CD1c-positive myeloid dendritic cell (primary cell): ENCODE data around the gene WFIKKN1.

Source experiments
- DNase-seq: peaks from one replicate; pipeline ENCODE4 v3.0.0-alpha.2; 2016; ENCODE audit errors: extremely low spot score

The WFIKKN1 gene

GRCh38 chr16:637081-638018 is 6.6 kb downstream of the WFIKKN1 start:
- peak; percentile 92 for DNase-seq

GRCh38 chr16:638034-638543 is 7.3 kb downstream of the WFIKKN1 start:
- DNase-seq: no peak

GRCh38 chr16:638836-639235 is 8.1 kb downstream of the WFIKKN1 start:
- DNase-seq: no peak

GRCh38 chr16:640614-641013 is 9.8 kb downstream of the WFIKKN1 start:
- no peak for DNase-seq

GRCh38 chr16:641326-642188 is 10.8 kb downstream of the WFIKKN1 start, which contains the start of gene MCRIP2:
MCRIP2 (plus strand) TSS chr16:641828; CDS start chr16:641992, 164 bp downstream.
- peak; percentile 90 for DNase-seq

- peak; percentile 83 for DNase-seq
Observed at GRCh38 chr16:642189-643049, 11.6 kb downstream of the WFIKKN1 start.

GRCh38 chr16:643050-643368 is 12.2 kb downstream of the WFIKKN1 start:
- no peak for DNase-seq

GRCh38 chr16:644556-644955 is 13.8 kb downstream of the WFIKKN1 start:
- no peak for DNase-seq

GRCh38 chr16:645852-646678 is 15.3 kb downstream of the WFIKKN1 start:
- no peak for DNase-seq

- no peak for DNase-seq
Observed at GRCh38 chr16:646679-647172, 15.9 kb downstream of the WFIKKN1 start.

- DNase-seq: no peak
Observed at GRCh38 chr16:647173-647902, 16.6 kb downstream of the WFIKKN1 start.

- DNase-seq: peak; percentile 46
Observed at GRCh38 chr16:648071-648780, 17.4 kb downstream of the WFIKKN1 start.

GRCh38 chr16:648781-649589 is 18.2 kb downstream of the WFIKKN1 start, which contains the start of gene WDR90:
WDR90 (plus strand) TSS chr16:649365; CDS start chr16:649417, 52 bp downstream.
- DNase-seq: peak; percentile 97

- DNase-seq: no peak
Observed at GRCh38 chr16:649631-650030, 18.8 kb downstream of the WFIKKN1 start.

- DNase-seq: no peak
Observed at GRCh38 chr16:651844-652243, 21.1 kb downstream of the WFIKKN1 start.

- no peak for DNase-seq
Observed at GRCh38 chr16:652454-653305, 21.9 kb downstream of the WFIKKN1 start.

GRCh38 chr16:654034-654433 is 23.2 kb downstream of the WFIKKN1 start:
- DNase-seq: no peak
